Astrocyte (in vitro differentiated cells and primary cell): Measurements from ENCODE around the gene ENG. TPM values are rescaled to one million over a fixed set of nuclear protein-coding genes. Genes with fewer than 3 reads are reported as not detected.
A peak's percentile ranks its signal among the peaks of the same experiment; 100 is the strongest.

Experiments used
- DNase-seq: peaks from one replicate; pipeline ENCODE4 v3.0.0-alpha.2; 2010; ENCODE audit warnings: low read depth
- FAIRE-seq: peaks from 2 replicates; lab custom pipeline; 2011; peaks lifted over from hg19 to GRCh38; lab: Jason Lieb, UNC
- H2AFZ ChIP-seq: 2 replicates; pipeline ENCODE4 v1.6.0; 2012; ENCODE audit warnings: low read depth, low read length, inconsistent platforms
- H3K27ac ChIP-seq: 2 replicates; pipeline ENCODE4 v1.5.1; 2011; ENCODE audit warnings: low read depth, low read length, inconsistent platforms
- H3K27me3 ChIP-seq: 2 replicates; pipeline ENCODE4 v1.6.0; 2011; ENCODE audit warnings: low read length, inconsistent platforms; ENCODE audit not compliant: insufficient read depth
- H3K36me3 ChIP-seq: 2 replicates; pipeline ENCODE4 v1.5.1; 2011; ENCODE audit warnings: low read length, inconsistent platforms; ENCODE audit not compliant: insufficient read depth
- H3K4me1 ChIP-seq: 2 replicates; pipeline ENCODE4 v1.5.1; 2011; ENCODE audit warnings: low read length, inconsistent platforms; ENCODE audit not compliant: insufficient read depth
- H3K4me2 ChIP-seq: 2 replicates; pipeline ENCODE4 v1.6.0; 2012; ENCODE audit warnings: low read length, inconsistent platforms
- H3K4me3 ChIP-seq: 2 replicates; pipeline ENCODE4 v1.5.1; 2011; ENCODE audit warnings: low read depth, mild to moderate bottlenecking, low read length, inconsistent platforms; ENCODE audit not compliant: insufficient read depth
- H3K79me2 ChIP-seq: 2 replicates; pipeline ENCODE4 v1.6.0; 2012; ENCODE audit warnings: mild to moderate bottlenecking, low read length, inconsistent platforms; ENCODE audit not compliant: insufficient read depth
- H3K9ac ChIP-seq: 2 replicates; pipeline ENCODE4 v1.6.0; 2012; ENCODE audit warnings: mild to moderate bottlenecking, low read length, inconsistent platforms
- H3K9me3 ChIP-seq: 2 replicates; pipeline ENCODE4 v1.5.1; 2012; ENCODE audit warnings: low read depth, mild to moderate bottlenecking, low read length, inconsistent platforms; ENCODE audit not compliant: insufficient read depth
- H4K20me1 ChIP-seq: 2 replicates; pipeline ENCODE4 v1.6.0; 2012; ENCODE audit warnings: low read length, inconsistent platforms; ENCODE audit not compliant: insufficient read depth
- H3K27ac Mint-ChIP-seq: one replicate; pipeline ENCODE4 v1.8.0; 2021; ENCODE audit warnings: mild to moderate bottlenecking, mixed read lengths; ENCODE audit not compliant: unreplicated experiment
- H3K27me3 Mint-ChIP-seq: one replicate; pipeline ENCODE4 v1.8.0; 2021; ENCODE audit warnings: low read depth, mixed read lengths; ENCODE audit not compliant: unreplicated experiment
- H3K36me3 Mint-ChIP-seq: one replicate; pipeline ENCODE4 v1.8.0; 2021; ENCODE audit warnings: low read depth, mixed read lengths; ENCODE audit not compliant: unreplicated experiment
- H3K4me1 Mint-ChIP-seq: one replicate; pipeline ENCODE4 v1.8.0; 2021; ENCODE audit warnings: low read depth, mixed read lengths; ENCODE audit not compliant: unreplicated experiment
- H3K4me3 Mint-ChIP-seq: one replicate; pipeline ENCODE4 v1.8.0; 2021; ENCODE audit warnings: mild to moderate bottlenecking, moderate library complexity, mixed read lengths; ENCODE audit not compliant: unreplicated experiment
- H3K9me3 Mint-ChIP-seq: one replicate; pipeline ENCODE4 v1.8.0; 2021; ENCODE audit warnings: mild to moderate bottlenecking, mixed read lengths; ENCODE audit not compliant: unreplicated experiment
- CTCF ChIP-seq: IDR thresholded peaks from 2 replicates; pipeline ENCODE4 v1.5.1; 2011; ENCODE audit warnings: low read depth, mild to moderate bottlenecking, inconsistent platforms, low read length, moderate library complexity; ENCODE audit not compliant: insufficient read depth
- EZH2 ChIP-seq: IDR thresholded peaks from 2 replicates; pipeline ENCODE4 v1.6.1; 2012; ENCODE audit warnings: mild to moderate bottlenecking, low read length, inconsistent platforms; ENCODE audit not compliant: insufficient read depth
- total RNA-seq: library from RNA; stranded (reverse); gene quantifications from 2 replicates; pipeline ENCODE4 v1.2.1, GENCODE V29; 2021

ENG gene
- total RNA-seq, 1 donor from 2014 or later = 1.2 TPM

- Mint-ChIP-seq H3K4me3 (peak within 1 kb of the TSS; percentile 98), H3K36me3 (peaks cover 12% of the 10 kb centered on the region), H3K4me1 (peaks cover 5% of the 10 kb centered on the region), H3K27ac (peak within 1 kb of the TSS; percentile 97), H3K27me3 (no peaks in the 10 kb centered on the region), H3K9me3 (no peaks in the 10 kb centered on the region)
- H3K9me3 ChIP-seq = no peaks in the 10 kb centered on the region
- H3K27me3 ChIP-seq = no peaks in the 10 kb centered on the region
- H3K27ac ChIP-seq = peak within 1 kb of the TSS; percentile 77
- peak within 1 kb of the TSS; percentile 98 for H3K9ac ChIP-seq
- peak within 1 kb of the TSS; percentile 98 for H3K4me2 ChIP-seq
- FAIRE-seq (no peak), DNase-seq (peak; percentile 76)
- H3K4me3 ChIP-seq = peak within 1 kb of the TSS; percentile 85
- TF ChIP-seq EZH2 = no peak
- TF ChIP-seq CTCF = no peak
- peaks cover 8% of the 10 kb centered on the region for H4K20me1 ChIP-seq
- peaks cover 19% of the 10 kb centered on the region for H3K4me1 ChIP-seq
- peaks cover 40% of the 10 kb centered on the region for H3K79me2 ChIP-seq
- peak within 1 kb of the TSS; percentile 85 for H2AFZ ChIP-seq
- H3K36me3 ChIP-seq = no peaks in the 10 kb centered on the region
Measured at GRCh38 chr9:127802576-127803443, 51.6 kb downstream of the ENG start, which contains the start of gene FPGS. Gene FPGS (plus strand): TSS chr9:127802882. CDS start chr9:127802925, 43 bp downstream.

GRCh38 chr9:127801955-127802575, 52.4 kb downstream of the ENG start:
- H3K4me3 ChIP-seq = peak overlapping the region; percentile 59
- Mint-ChIP-seq H3K4me1 (peaks cover 5% of the 10 kb centered on the region), H3K27ac (peak overlapping the region; percentile 53), H3K36me3 (peaks cover 6% of the 10 kb centered on the region), H3K27me3 (no peaks in the 10 kb centered on the region), H3K4me3 (peak overlapping the region; percentile 81), H3K9me3 (no peaks in the 10 kb centered on the region)
- no peaks in the 10 kb centered on the region for H3K36me3 ChIP-seq
- no peak overlapping the region for H3K27ac ChIP-seq
- no peak for FAIRE-seq
- H3K9me3 ChIP-seq = no peaks in the 10 kb centered on the region
- peaks cover 4% of the 10 kb centered on the region for H4K20me1 ChIP-seq
- H3K4me2 ChIP-seq = peak overlapping the region; percentile 98
- peaks cover 35% of the 10 kb centered on the region for H3K79me2 ChIP-seq
- peak overlapping the region; percentile 46 for H2AFZ ChIP-seq
- peaks cover 19% of the 10 kb centered on the region for H3K4me1 ChIP-seq
- TF ChIP-seq CTCF = peak; percentile 3
- no peak for TF ChIP-seq EZH2
- H3K9ac ChIP-seq = peak overlapping the region; percentile 66
- DNase-seq = no peak
- no peaks in the 10 kb centered on the region for H3K27me3 ChIP-seq
